Activated CD4-positive, alpha-beta memory T cell treated with anti-CD3 and anti-CD28 coated beads, Interleukin-2, amount 10 ng/mL, durations not matched to agents 7 days and 5 days (primary cell): Measurements from ENCODE around the gene P2RY8. TPM values are rescaled to one million over a fixed set of nuclear protein-coding genes. Genes with fewer than 3 reads are reported as not detected.
"Not testable (repeated sequence)": the region's sequence is repeated elsewhere in the genome, so short reads cannot be mapped to it uniquely, and the experiment has no call there.

ENCODE experiments used
- CTCF ChIA-PET: fragments of 350-600 bp; sonication (Branson Sonifier 250); formaldehyde crosslinking; loops from one replicate; lab custom pipeline; 2021; ENCODE audit warnings: antibody characterized with exemption, inconsistent platforms; lab: Charles Lee
- POLR2A ChIA-PET: fragments of 350-600 bp; sonication (Branson Sonifier 250); formaldehyde crosslinking; loops from one replicate; lab custom pipeline; 2021; ENCODE audit warnings: antibody characterized with exemption; lab: Charles Lee
- DNase-seq: peaks from one replicate; pipeline ENCODE4 v3.0.0-alpha.2; 2020
- H3K27ac Mint-ChIP-seq: one replicate; pipeline ENCODE4 v1.8.0; 2021; ENCODE audit warnings: mild to moderate bottlenecking, mixed read lengths
- H3K27me3 Mint-ChIP-seq: one replicate; pipeline ENCODE4 v1.8.0; 2021; ENCODE audit warnings: mixed read lengths
- H3K36me3 Mint-ChIP-seq: one replicate; pipeline ENCODE4 v1.8.0; 2021; ENCODE audit warnings: low read depth, mixed read lengths
- H3K4me1 Mint-ChIP-seq: one replicate; pipeline ENCODE4 v1.8.0; 2021; ENCODE audit warnings: mixed read lengths
- H3K4me3 Mint-ChIP-seq: one replicate; pipeline ENCODE4 v1.8.0; 2021; ENCODE audit warnings: mild to moderate bottlenecking, mixed read lengths
- H3K9me3 Mint-ChIP-seq: one replicate; pipeline ENCODE4 v1.8.0; 2021; ENCODE audit warnings: mixed read lengths
- total RNA-seq, 2 experiments: library from RNA; stranded (reverse); gene quantifications; one replicate each; pipeline ENCODE4 v1.2.3, GENCODE V29; 2021

Gene P2RY8
- total RNA-seq, 2 experiments from 2014 or later: 177 to 180 TPM

GRCh38 chrX:1558761-1559468 lies 21.9 kb upstream of the P2RY8 start:
- H3K27me3 Mint-ChIP-seq: no peaks in the 10 kb centered on the region
- ChIA-PET POLR2A (no interaction called here), CTCF (no interaction called here)
- H3K4me3 Mint-ChIP-seq: no peak overlapping the region
- peaks cover 10% of the 10 kb centered on the region for H3K9me3 Mint-ChIP-seq
- DNase-seq: peak; percentile 13
- peaks cover 17% of the 10 kb centered on the region for H3K36me3 Mint-ChIP-seq
- no peak overlapping the region for H3K27ac Mint-ChIP-seq
- peaks cover 55% of the 10 kb centered on the region for H3K4me1 Mint-ChIP-seq

GRCh38 chrX:1557442-1557841 lies 20.5 kb upstream of the P2RY8 start:
- POLR2A ChIA-PET, CTCF ChIA-PET, H3K27me3 Mint-ChIP-seq, H3K27ac Mint-ChIP-seq, H3K4me3 Mint-ChIP-seq: not testable (repeated sequence)
- Mint-ChIP-seq H3K9me3 (peaks cover 13% of the 10 kb centered on the region), H3K36me3 (peaks cover 22% of the 10 kb centered on the region), H3K4me1 (peaks cover 60% of the 10 kb centered on the region)
- peak; percentile 5 for DNase-seq

- no peak for DNase-seq
- POLR2A ChIA-PET: no interaction called here
- peaks cover 59% of the 10 kb centered on the region for H3K4me1 Mint-ChIP-seq
Observed at GRCh38 chrX:1555370-1555769, 18.4 kb upstream of the P2RY8 start.

GRCh38 chrX:1554469-1555210 lies 17.7 kb upstream of the P2RY8 start:
- Mint-ChIP-seq H3K27ac (peak overlapping the region; percentile 96), H3K4me3 (peak overlapping the region; percentile 54), H3K4me1 (peaks cover 60% of the 10 kb centered on the region), H3K36me3 (peaks cover 38% of the 10 kb centered on the region), H3K27me3 (no peaks in the 10 kb centered on the region), H3K9me3 (peaks cover 22% of the 10 kb centered on the region)
- CTCF ChIA-PET: no interaction called here
- DNase-seq: peak; percentile 82
- POLR2A ChIA-PET: no interaction called here

More at GRCh38 chrX:1555370-1555769, 18.4 kb upstream of the P2RY8 start:
- Mint-ChIP-seq H3K36me3 (peaks cover 35% of the 10 kb centered on the region), H3K27ac (peak overlapping the region; percentile 96), H3K9me3 (peaks cover 20% of the 10 kb centered on the region), H3K27me3 (no peaks in the 10 kb centered on the region), H3K4me3 (peak overlapping the region; percentile 54)
- CTCF ChIA-PET: no interaction called here

- peaks cover 27% of the 10 kb centered on the region for H3K9me3 Mint-ChIP-seq
- DNase-seq: no peak
- no peak overlapping the region for H3K4me3 Mint-ChIP-seq
- H3K27me3 Mint-ChIP-seq: no peaks in the 10 kb centered on the region
- peaks cover 50% of the 10 kb centered on the region for H3K4me1 Mint-ChIP-seq
- ChIA-PET CTCF (no interaction called here), POLR2A (no interaction called here)
- H3K36me3 Mint-ChIP-seq: peaks cover 41% of the 10 kb centered on the region
- H3K27ac Mint-ChIP-seq: no peak overlapping the region
Observed at GRCh38 chrX:1551959-1552546, 15.1 kb upstream of the P2RY8 start.

- H3K9me3 Mint-ChIP-seq: peaks cover 19% of the 10 kb centered on the region
- no peak overlapping the region for H3K4me3 Mint-ChIP-seq
- ChIA-PET POLR2A (no interaction called here), CTCF (no interaction called here)
- H3K36me3 Mint-ChIP-seq: peaks cover 23% of the 10 kb centered on the region
- H3K27me3 Mint-ChIP-seq: no peaks in the 10 kb centered on the region
- H3K4me1 Mint-ChIP-seq: peaks cover 17% of the 10 kb centered on the region
- H3K27ac Mint-ChIP-seq: no peak overlapping the region
- DNase-seq: peak; percentile 9
Observed at GRCh38 chrX:1546691-1547251, 9.8 kb upstream of the P2RY8 start.

- POLR2A ChIA-PET: no interaction called here
- Mint-ChIP-seq H3K36me3 (peaks cover 16% of the 10 kb centered on the region), H3K27ac (peak overlapping the region; percentile 42), H3K27me3 (no peaks in the 10 kb centered on the region), H3K9me3 (peaks cover 18% of the 10 kb centered on the region), H3K4me3 (no peak overlapping the region), H3K4me1 (peaks cover 10% of the 10 kb centered on the region)
- DNase-seq: no peak
- CTCF ChIA-PET: no interaction called here
Observed at GRCh38 chrX:1545776-1546408, 8.9 kb upstream of the P2RY8 start.

GRCh38 chrX:1542994-1543725 lies 6.2 kb upstream of the P2RY8 start:
- ChIA-PET POLR2A (no interaction called here), CTCF (no interaction called here)
- Mint-ChIP-seq H3K4me1 (peaks cover 13% of the 10 kb centered on the region), H3K27me3 (no peaks in the 10 kb centered on the region), H3K9me3 (peaks cover 11% of the 10 kb centered on the region), H3K4me3 (no peak overlapping the region), H3K27ac (no peak overlapping the region), H3K36me3 (peaks cover 9% of the 10 kb centered on the region)
- no peak for DNase-seq

GRCh38 chrX:1539146-1539545 lies 2.2 kb upstream of the P2RY8 start:
- CTCF ChIA-PET, H3K27me3 Mint-ChIP-seq, POLR2A ChIA-PET, DNase-seq, H3K9me3 Mint-ChIP-seq: not testable (repeated sequence)
- Mint-ChIP-seq H3K4me1 (peaks cover 17% of the 10 kb centered on the region), H3K27ac (peak overlapping the region; percentile 70), H3K4me3 (peak overlapping the region; percentile 30), H3K36me3 (peaks cover 27% of the 10 kb centered on the region)

- DNase-seq, H3K27me3 Mint-ChIP-seq, CTCF ChIA-PET, POLR2A ChIA-PET, H3K9me3 Mint-ChIP-seq: not testable (repeated sequence)
- peak overlapping the region; percentile 89 for H3K4me3 Mint-ChIP-seq
- peaks cover 32% of the 10 kb centered on the region for H3K36me3 Mint-ChIP-seq
- H3K4me1 Mint-ChIP-seq: peaks cover 21% of the 10 kb centered on the region
- peak overlapping the region; percentile 97 for H3K27ac Mint-ChIP-seq
Observed at GRCh38 chrX:1537716-1538090, 718 bp upstream of the P2RY8 start.

- Mint-ChIP-seq H3K4me1 (peaks cover 25% of the 10 kb centered on the region), H3K4me3 (peak overlapping the region; percentile 89), H3K27me3 (no peaks in the 10 kb centered on the region), H3K27ac (peak overlapping the region; percentile 97), H3K9me3 (no peaks in the 10 kb centered on the region), H3K36me3 (peaks cover 37% of the 10 kb centered on the region)
- POLR2A ChIA-PET: no interaction called here
- CTCF ChIA-PET: no interaction called here
- no peak for DNase-seq
Observed at GRCh38 chrX:1536712-1537030, 314 bp downstream of the P2RY8 start.

GRCh38 chrX:1535241-1536041 lies 1.5 kb downstream of the P2RY8 start:
- DNase-seq: peak; percentile 75
- Mint-ChIP-seq H3K9me3 (no peaks in the 10 kb centered on the region), H3K4me1 (peaks cover 25% of the 10 kb centered on the region), H3K27me3 (no peaks in the 10 kb centered on the region), H3K4me3 (peak overlapping the region; percentile 89), H3K36me3 (peaks cover 37% of the 10 kb centered on the region), H3K27ac (peak overlapping the region; percentile 97)
- ChIA-PET CTCF (no interaction called here), POLR2A (no interaction called here)
